ENCODE results near the gene IGDCC3. TPM values are rescaled to one million over a fixed set of nuclear protein-coding genes. Genes with fewer than 3 reads are reported as not detected.

The IGDCC3 gene
- polyA plus RNA-seq, 1 donor from 2014 or later: 14.4 TPM

GRCh38 chr15:65386886-65387285 is 9.1 kb upstream of the IGDCC3 start:
- no peaks in the 10 kb centered on the region for H3K79me2 ChIP-seq (replicated peaks; ENCODE audit: insufficient read depth, low read length)
- no peak overlapping the region for H3K9ac ChIP-seq (ENCODE audit: low read length)
- no peaks in the 10 kb centered on the region for H3K36me3 ChIP-seq (ENCODE audit: insufficient read depth, low read length)
- no peak overlapping the region for H2AFZ ChIP-seq (ENCODE audit: low read depth, low read length)
- H4K20me1 ChIP-seq (ENCODE audit: insufficient read depth): no peaks in the 10 kb centered on the region
- no peak for TF ChIP-seq EP300 (conservative IDR thresholded peaks at IDR 0.05; ENCODE audit: poor library complexity, severe bottlenecking)
- TF ChIP-seq CTCF (IDR thresholded peaks at IDR 0.05; ENCODE audit: poor library complexity, severe bottlenecking): no peak
- TF ChIP-seq SMC3 (conservative IDR thresholded peaks at IDR 0.05; ENCODE audit: poor library complexity): no peak
- TF ChIP-seq REST (IDR thresholded peaks at IDR 0.05; ENCODE audit: borderline replicate concordance): no peak
- no peak for TF ChIP-seq POLR2AphosphoS5 (IDR thresholded peaks at IDR 0.05)
- no peak for TF ChIP-seq EZH2 (IDR thresholded peaks at IDR 0.05; ENCODE audit: borderline replicate concordance, insufficient read depth, low read length, poor library complexity, severe bottlenecking)
- TF ChIP-seq RAD21 (conservative IDR thresholded peaks at IDR 0.05): no peak
- TF ChIP-seq MXI1 (conservative IDR thresholded peaks at IDR 0.05; ENCODE audit: poor library complexity, severe bottlenecking): no peak
- no peak overlapping the region for H3K4me2 ChIP-seq (ENCODE audit: low read length)
- no peak overlapping the region for H3K4me3 ChIP-seq (ENCODE audit: low read length)
- no peaks in the 10 kb centered on the region for H3K27me3 ChIP-seq (ENCODE audit: insufficient read depth, low read depth, low read length)
- no peak overlapping the region for H3K27ac ChIP-seq (ENCODE audit: low read length)
- no peaks in the 10 kb centered on the region for H3K9me2 ChIP-seq (ENCODE audit: insufficient read depth, low read length)
- no peaks in the 10 kb centered on the region for H3F3A ChIP-seq (ENCODE audit: insufficient read depth, low read length, poor library complexity, severe bottlenecking)
- H3K9me3 ChIP-seq (ENCODE audit: low read length): no peaks in the 10 kb centered on the region

- no peaks in the 10 kb centered on the region for H3K27me3 ChIP-seq (ENCODE audit: insufficient read depth, low read depth, low read length)
- H3K79me2 ChIP-seq (replicated peaks; ENCODE audit: insufficient read depth, low read length): no peaks in the 10 kb centered on the region
- no peaks in the 10 kb centered on the region for H4K20me1 ChIP-seq (ENCODE audit: insufficient read depth)
- no peak overlapping the region for H3K4me3 ChIP-seq (ENCODE audit: low read length)
- no peaks in the 10 kb centered on the region for H3F3A ChIP-seq (ENCODE audit: insufficient read depth, low read length, poor library complexity, severe bottlenecking)
- TF ChIP-seq POLR2AphosphoS5 (IDR thresholded peaks at IDR 0.05): no peak
- TF ChIP-seq MXI1 (conservative IDR thresholded peaks at IDR 0.05; ENCODE audit: poor library complexity, severe bottlenecking): no peak
- no peak for TF ChIP-seq TAF1 (IDR thresholded peaks at IDR 0.05; ENCODE audit: low read depth)
- no peak for TF ChIP-seq SMC3 (conservative IDR thresholded peaks at IDR 0.05; ENCODE audit: poor library complexity)
- TF ChIP-seq REST (IDR thresholded peaks at IDR 0.05; ENCODE audit: borderline replicate concordance): no peak
- TF ChIP-seq EZH2 (IDR thresholded peaks at IDR 0.05; ENCODE audit: borderline replicate concordance, insufficient read depth, low read length, poor library complexity, severe bottlenecking): no peak
- TF ChIP-seq EP300 (conservative IDR thresholded peaks at IDR 0.05; ENCODE audit: poor library complexity, severe bottlenecking): no peak
- no peak for TF ChIP-seq CTCF (IDR thresholded peaks at IDR 0.05; ENCODE audit: poor library complexity, severe bottlenecking)
- no peak for TF ChIP-seq RAD21 (conservative IDR thresholded peaks at IDR 0.05)
- no peak overlapping the region for H2AFZ ChIP-seq (ENCODE audit: low read depth, low read length)
- H3K9me3 ChIP-seq (ENCODE audit: low read length): no peaks in the 10 kb centered on the region
- H3K9ac ChIP-seq (ENCODE audit: low read length): no peak overlapping the region
- H3K4me2 ChIP-seq (ENCODE audit: low read length): no peak overlapping the region
- no peak overlapping the region for H3K27ac ChIP-seq (ENCODE audit: low read length)
- no peaks in the 10 kb centered on the region for H3K9me2 ChIP-seq (ENCODE audit: insufficient read depth, low read length)
- no peaks in the 10 kb centered on the region for H3K36me3 ChIP-seq (ENCODE audit: insufficient read depth, low read length)
These were observed 8.6 kb upstream of the IGDCC3 start for GRCh38 chr15:65386376-65386775.
